AG10803 (cell line): ENCODE data around the gene SMOC1.

Experiments used
- DNase-seq: peaks from one replicate; pipeline ENCODE4 v3.0.0; 2010; ENCODE audit warnings: low read depth
- H3K4me3 ChIP-seq: 2 replicates; pipeline ENCODE4 v1.5.1; 2011; ENCODE audit warnings: mild to moderate bottlenecking, low read length, control low read depth
- CTCF ChIP-seq: conservative IDR thresholded peaks from 2 replicates; pipeline ENCODE4 v1.5.1; 2011; ENCODE audit warnings: mild to moderate bottlenecking, low read length, control low read depth, inconsistent platforms

The SMOC1 gene

DNA sequence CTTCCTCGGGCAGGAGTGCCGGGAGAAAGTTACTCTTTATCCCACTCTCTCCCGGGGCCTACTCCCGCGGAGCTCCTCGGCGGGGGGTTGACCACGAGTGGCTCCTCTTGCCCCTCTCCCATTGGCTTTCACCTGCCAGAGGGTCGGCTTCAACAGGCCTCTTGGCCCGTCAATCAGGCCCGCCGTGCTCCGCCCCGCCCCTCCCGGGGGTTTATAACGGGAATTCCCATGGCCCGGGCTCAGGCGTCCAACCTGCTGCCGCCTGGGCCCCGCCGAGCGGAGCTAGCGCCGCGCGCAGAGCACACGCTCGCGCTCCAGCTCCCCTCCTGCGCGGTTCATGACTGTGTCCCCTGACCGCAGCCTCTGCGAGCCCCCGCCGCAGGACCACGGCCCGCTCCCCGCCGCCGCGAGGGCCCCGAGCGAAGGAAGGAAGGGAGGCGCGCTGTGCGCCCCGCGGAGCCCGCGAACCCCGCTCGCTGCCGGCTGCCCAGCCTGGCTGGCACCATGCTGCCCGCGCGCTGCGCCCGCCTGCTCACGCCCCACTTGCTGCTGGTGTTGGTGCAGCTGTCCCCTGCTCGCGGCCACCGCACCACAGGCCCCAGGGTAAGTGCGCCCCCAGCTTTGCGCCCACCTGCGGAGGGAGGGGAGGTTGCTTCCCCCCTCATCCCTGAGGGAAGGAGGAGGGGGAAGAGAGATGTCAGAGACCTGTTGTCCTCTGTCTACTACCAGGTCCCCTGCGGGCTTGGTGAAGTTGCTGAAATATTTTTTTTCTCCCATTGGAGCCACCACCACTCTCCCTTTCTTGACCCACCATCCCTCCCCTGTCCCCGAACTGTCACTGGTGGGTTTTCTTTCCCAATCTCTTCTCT, at the start of gene SMOC1:
SMOC1 (plus strand) TSS at position 242 of the 869 bp plus-strand sequence; CDS start at position 505, 263 bp downstream.
- no peak within 1 kb of the TSS for H3K4me3 ChIP-seq
- no peak for TF ChIP-seq CTCF
- no peak for DNase-seq

- no peak for TF ChIP-seq CTCF
- DNase-seq = no peak
Measured at GRCh38 chr14:69838881-69839416, 40.3 kb upstream of the SMOC1 start.

GRCh38 chr14:69839661-69840060, 39.6 kb upstream of the SMOC1 start:
- no peak overlapping the region for H3K4me3 ChIP-seq
- TF ChIP-seq CTCF = no peak
- DNase-seq = no peak

More at GRCh38 chr14:69838881-69839416, 40.3 kb upstream of the SMOC1 start:
- no peak overlapping the region for H3K4me3 ChIP-seq

GRCh38 chr14:69841656-69842055, 37.6 kb upstream of the SMOC1 start:
- H3K4me3 ChIP-seq = no peak overlapping the region
- TF ChIP-seq CTCF = no peak
- DNase-seq = no peak

GRCh38 chr14:69842686-69843420, 36.4 kb upstream of the SMOC1 start:
- H3K4me3 ChIP-seq = no peak overlapping the region
- no peak for DNase-seq
- TF ChIP-seq CTCF = no peak

DNA sequence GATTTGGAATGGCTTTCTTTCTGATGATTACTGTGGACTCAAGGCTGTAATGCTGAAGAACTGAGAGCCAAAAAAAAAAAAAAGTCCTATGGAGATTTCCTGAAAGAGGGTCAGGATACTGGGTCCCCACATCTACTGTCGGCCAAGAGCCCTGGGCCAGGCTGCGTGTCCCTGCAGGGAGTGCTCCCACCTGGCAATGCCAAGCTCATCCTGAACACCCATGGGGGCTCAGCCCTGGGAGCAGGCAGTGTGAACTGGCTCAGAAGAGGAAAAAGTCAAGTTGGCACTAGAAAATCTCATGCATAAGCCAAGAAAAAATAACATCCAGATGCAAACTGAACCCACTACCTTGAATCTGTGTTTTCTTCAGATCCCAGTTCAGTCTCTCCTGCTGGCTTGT, 35.0 kb upstream of the SMOC1 start:
- H3K4me3 ChIP-seq = no peak overlapping the region
- DNase-seq = no peak
- no peak for TF ChIP-seq CTCF
